ENCODE measurements around the gene CDC34. TPM values are rescaled to one million over a fixed set of nuclear protein-coding genes. Genes with fewer than 3 reads are reported as not detected.

The CDC34 gene
- total RNA-seq, 1 experiment from 2014 or later: 108 TPM

DNA sequence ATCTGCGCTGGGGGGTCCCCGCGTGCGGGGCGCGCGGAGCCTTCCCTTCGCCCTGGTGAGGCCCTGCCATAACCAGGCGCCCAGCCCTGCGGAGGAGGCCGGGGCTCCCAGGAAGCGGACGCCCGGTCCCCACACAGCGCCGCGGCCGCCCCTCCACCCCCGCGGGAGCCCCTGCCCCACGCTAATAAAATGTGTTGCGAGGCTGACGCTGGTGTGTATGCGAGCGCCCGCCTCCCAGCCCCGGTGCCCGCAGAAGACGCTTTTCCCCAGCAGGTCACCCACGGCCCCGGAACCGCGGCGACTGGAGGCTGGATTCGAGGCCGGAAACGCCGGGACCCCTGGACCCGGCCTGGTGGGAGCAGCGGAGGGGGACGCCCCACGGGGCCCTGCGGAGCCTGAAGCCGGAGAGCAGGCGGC, 12.1 kb upstream of the CDC34 start:
- no peak for DNase-seq (ENCODE audit: low read depth)

DNA sequence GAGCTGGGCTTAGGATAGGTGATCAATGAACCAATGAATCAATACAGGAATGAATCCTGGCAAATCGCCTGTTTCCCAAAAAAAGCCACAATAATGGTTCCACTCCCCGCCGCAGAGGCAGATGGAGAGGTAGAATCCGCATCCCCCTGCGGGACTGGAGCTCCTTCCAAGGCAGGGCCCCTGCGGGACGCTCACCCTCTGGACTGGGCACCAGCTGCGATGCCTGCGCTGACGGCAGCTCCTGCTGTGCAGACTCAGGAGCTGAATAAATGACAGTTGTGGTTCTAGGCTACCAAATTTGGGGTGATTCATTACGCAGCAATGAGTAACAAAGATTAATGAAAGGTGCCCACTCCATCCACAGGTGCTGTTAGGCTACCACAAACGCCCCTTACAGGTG, 8.8 kb upstream of the CDC34 start:
- DNase-seq (ENCODE audit: low read depth): no peak

DNA sequence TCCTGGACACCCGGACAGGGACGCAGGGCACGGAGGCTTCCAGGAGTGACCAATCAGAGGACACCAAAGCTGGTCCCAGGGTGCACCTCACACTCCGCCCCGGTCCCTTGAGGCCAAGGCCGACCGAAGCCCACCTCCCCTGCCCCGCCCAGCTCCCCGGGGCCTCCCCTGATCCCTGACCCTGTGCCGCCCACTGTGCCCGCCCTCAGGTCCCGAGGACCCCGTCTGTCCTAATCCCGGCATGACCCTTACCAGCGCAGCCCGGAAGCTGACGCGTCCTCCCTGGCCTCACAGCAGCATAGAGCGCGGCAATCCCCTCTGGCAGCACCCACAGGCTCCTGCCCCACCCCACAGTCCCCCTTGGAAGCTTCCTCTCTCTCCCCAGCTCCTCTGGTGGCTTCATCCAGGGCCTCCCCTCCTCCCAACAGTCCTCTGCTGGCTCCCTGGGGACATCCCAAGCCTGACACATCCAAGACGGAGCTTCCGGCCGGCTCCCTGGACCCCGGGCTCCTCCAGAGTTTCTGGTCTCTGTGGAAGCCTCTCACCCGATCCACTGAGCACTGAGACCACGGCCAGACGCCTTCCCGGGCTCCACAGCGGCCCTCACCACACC, 7.4 kb upstream of the CDC34 start:
- DNase-seq (ENCODE audit: low read depth): peak; percentile 64

DNA sequence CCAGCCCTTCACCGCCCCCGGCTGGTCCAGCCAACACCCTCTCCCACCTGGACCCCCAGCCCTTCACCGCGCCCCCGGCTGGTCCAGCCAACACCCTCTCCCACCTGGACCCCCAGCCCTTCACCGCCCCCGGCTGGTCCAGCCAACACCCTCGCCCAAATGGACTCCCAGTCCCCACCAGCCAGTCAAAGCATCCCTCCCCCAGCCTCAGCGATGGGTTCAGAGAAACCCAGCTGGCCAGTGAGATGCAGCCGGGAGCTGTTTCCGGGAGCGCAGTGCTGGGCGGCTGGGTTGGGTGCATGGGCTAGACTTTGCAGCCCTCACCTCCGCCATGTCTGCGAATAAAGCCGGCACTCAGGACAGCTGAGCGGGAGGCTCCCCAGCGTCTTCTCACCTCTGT, 6.5 kb upstream of the CDC34 start:
- DNase-seq (ENCODE audit: low read depth): no peak

DNA sequence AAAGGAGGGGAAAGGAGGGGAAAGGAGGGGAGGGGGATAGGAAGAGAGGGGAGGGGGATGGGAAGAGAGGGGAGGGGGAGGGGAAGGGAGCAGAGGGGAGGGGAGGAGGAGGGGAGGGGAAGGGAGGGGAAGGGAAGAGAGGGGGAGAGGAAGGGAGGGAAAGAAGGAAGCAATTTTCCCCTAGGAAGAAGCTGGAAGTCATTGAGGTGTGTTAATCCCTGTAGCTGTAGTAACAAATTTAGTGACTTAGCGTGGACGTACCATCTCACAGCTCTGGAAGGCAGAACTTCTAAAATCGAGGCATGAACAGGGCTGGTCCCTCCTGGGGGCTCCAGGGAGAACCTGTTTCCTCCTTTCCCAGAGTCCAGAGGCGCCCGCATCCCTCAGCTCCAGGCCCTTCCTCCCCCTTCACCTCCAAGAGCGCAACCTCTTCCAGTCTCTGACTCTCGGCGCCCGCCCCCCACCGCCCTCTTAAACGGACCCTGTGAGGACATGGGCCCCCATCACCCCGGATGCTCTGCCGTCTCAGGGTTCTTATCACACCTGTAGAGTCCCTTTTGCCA, 5.6 kb upstream of the CDC34 start:
- no peak for DNase-seq (ENCODE audit: low read depth)

DNA sequence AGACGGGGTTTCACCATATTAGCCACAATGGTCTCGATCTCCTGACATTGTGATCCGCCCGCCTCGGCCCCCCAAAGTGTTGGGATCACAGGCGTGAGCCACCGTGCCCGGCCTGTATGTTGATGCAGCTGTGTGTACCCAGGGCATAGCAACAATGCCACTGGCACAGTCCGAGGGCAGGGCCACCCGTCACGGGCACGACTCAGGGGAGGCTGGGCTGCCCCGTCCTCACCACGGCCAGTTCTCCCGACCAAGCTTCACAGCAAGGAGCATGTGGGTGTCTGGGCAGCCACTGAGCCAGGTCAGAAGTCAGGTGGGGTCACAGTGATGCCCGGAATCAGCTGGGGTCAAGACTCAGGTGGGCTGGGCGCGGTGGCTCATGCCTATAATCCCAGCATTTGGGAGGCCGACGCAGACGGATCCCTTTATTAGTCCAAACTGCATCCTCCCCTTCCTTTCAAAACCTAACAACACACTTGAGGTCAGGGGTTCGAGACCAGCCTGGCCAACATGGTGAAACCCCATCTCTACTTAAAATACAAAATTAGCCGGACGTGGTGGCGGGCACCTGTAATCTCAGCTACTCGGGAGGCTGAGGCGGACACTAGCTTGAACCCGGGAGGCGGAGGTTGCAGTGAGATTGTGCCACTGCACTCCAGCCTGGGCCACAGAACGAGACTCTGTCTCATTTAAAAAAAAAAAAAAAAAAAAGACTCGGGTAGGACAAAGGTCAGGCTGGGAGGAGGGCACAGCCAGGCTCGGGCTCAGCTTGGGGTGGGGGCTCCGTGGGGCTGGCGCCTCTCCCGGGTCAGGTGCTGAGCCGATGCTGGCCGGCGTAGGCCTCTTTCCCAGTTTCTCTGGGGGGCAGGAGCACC, 1.2 kb upstream of the CDC34 start:
- DNase-seq (ENCODE audit: low read depth): no peak

DNA sequence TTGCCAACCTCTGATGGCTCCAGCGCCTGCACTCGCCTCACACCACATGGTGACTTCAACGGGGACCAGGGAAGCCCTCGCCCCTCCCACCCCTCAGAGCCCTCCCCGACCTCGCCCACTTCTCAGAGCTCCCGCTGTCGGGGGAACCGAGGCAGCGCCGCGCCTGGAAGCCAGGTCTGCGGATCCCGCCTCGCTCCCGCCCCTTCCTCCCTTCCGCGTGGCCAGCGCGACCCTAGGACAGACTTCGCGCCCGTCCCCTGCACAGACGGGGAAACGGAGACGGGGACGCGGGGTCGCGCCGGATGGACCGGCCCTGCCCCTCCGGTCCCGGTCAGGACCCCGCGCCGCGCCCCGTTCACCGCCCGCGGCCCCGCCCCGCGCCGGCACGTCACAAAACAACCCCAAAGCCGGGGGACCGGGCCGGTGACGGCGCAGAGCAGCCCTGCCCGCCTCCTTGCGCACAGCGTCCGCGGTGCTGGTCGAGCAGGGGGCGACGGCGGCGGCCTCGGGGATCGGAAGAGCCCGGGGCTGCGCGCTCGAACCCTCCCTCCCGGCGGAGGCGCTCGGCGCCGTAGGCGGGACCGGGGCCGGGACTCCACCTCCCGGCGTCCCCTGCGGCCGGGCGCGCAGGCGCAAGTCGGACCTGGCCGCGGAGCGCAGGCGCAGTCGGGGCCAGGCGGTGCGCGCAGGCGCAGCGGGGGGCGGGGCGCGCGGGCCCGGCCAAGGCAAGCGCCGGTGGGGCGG, 379 bp upstream of the CDC34 start:
- peak; percentile 94 for DNase-seq (ENCODE audit: low read depth)

DNA sequence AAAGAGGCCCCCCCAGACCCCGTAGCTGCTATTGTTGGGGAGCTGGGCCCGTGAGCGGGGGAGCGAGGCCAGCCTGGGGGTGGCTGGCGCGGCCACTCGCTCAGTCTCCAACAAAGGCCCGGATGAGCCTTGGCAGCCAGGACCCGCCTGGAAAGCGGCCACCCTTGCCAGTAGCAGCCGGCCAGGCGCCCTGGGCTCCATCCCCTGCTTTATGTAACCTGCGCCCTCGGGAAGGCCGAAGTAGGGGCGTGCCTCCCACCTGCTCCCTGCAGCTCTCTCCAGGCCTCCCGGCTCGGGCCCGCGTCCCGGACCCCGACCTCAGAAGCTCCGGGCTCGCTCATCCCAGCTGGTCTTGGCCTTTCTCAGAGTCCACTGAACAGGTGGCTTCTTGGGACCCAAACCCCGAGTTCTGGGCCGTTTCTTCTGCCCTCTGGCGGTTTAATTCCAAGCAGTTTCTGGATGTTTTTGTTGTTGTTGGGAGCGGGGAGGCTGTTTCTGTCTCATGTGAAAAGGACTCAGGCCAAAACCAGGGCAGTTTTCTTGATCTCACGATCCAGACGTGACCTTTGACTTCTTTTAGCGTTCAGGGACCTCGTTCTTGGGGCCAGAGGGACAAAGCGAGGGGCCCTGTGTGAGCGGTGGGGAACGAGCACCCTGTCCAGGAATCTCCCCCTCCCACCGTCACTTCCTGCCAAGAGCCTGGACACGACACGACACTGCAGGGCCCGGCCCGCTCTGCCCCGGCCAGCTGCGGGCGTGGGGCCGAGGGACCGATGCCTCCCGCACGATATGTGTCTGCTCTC, 1.2 kb downstream of the CDC34 start:
- peak; percentile 59 for DNase-seq (ENCODE audit: low read depth)

DNA sequence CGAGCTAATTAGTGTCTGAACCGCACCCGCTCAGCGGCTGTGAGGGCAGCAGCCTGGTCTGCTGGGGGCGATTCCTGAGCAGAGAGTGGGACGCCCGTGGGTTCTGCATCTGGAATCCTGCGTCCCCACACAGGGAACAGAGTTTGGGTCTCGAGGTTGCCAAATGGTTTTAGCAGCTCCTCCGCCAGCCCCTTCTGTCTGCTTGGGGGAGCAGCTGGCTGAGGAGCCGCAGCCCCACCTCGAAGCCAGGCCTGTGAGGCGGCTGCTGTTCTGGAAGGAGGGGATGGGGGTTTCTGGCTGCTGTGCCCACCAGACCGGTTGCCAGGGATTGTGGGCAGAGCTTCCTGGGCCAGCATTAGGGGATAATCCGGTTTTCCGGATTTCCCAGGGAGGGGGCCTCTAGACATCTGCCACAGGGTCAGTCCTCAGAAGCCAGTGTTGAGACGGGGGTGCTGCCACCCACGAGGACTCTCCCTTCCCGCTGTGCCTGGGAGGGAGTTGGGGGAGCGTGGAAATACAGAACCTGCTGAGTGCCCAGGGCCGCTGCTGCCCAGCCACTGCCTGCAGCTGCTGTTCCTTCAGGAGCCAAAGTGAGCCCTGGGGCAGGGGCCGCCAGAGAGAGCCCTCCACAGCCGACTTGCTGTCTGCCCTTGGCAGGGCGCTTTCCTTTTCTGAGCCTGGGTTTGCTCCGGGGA, 2.0 kb downstream of the CDC34 start:
- no peak for DNase-seq (ENCODE audit: low read depth)

DNA sequence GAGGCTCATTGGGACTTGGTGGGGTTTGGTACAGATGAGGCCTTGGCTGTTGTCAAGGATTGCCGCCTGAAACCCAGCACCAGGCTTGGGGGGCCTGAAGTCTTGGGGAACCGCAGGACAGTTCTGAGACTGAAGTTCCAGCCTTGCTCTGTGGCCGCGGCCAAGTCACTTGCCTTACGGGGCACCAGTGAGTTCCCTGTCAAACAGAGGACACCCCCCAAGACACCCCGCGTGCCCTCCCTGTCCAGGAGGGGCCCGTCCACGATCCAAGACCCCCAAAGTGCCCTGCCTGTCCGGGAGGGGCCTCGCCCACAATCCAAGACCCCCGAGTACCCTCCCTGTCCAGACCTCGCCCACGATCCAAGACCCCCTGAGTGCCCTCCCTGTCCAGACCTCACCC, 2.5 kb downstream of the CDC34 start:
- no peak for DNase-seq (ENCODE audit: low read depth)

DNA sequence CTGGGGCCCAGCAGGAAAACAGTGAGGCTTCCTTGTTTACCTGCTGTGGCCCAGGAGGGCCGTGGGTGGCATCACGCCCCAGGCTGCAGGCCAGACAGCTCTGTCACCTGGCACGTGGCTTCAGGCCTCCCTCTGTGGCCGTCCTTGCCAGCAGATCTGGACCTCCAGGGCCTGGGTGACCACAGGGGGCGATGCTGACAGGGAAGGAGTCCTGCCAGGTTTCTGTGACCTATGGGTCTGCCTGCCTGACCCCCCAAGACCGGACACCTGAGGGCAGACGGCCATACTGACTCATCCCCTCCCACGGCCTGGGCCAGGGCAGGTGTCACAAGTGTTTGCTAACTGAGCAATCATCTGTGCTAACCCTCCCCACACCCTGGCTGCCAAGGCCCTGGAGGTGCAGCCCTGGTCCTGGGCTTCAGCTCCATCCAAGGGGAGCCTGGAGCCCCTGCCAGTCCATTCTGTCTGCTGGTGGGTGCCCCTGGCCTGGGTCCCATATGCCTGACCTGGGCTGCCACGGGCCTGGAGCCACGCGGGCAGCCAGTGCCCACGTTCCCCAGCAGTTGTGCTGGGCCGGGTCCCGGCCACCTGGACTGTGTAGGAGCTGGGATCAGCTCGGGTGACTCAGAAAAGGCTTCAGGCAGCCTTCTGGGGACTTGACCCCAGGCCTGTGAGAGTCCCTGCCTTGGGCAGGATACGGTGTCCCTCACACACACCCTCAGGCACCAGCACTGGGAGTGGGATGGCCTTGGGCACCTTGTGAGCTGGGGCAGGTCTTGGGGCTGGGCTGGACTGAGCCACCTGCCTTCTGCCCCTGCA, 3.7 kb downstream of the CDC34 start:
- DNase-seq (ENCODE audit: low read depth): no peak

DNA sequence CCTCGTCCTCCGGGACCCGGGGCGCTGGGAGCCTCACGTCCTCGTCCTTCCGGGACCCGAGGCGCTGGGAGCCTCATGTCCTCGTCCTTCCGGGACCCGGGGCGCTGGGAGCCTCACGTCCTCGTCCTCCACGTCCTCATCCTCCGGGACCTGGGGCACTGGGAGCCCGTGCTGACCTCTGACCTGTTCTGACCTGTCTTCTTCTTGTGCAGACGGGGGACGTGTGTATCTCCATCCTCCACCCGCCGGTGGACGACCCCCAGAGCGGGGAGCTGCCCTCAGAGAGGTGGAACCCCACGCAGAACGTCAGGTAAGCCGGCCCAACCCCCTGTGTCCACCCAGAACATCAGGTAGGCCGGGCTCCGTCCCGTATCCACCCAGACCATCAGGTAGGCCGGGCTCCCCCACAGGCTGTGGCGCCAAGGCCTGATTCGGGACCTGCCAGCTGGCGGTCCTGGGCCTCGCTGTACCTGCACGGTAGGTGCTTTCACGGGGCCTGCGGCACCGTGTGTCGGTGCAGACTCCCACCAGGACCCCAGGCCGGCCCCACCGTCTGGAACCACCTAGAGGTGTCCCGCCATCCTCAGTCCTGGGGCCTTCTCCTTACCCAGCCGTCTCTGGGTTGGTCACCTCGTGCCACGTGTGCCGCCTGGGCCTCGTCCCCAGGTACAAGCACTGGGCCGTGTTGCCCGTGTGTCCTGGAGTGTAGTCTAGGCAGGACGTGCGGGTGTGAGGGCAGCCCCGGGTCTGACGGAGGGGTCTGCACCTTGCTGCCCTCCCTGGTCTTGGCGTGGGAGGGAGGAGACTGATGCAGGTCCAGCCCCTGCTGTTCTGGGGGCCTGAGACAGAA, 4.7 kb downstream of the CDC34 start:
- DNase-seq (ENCODE audit: low read depth): no peak

DNA sequence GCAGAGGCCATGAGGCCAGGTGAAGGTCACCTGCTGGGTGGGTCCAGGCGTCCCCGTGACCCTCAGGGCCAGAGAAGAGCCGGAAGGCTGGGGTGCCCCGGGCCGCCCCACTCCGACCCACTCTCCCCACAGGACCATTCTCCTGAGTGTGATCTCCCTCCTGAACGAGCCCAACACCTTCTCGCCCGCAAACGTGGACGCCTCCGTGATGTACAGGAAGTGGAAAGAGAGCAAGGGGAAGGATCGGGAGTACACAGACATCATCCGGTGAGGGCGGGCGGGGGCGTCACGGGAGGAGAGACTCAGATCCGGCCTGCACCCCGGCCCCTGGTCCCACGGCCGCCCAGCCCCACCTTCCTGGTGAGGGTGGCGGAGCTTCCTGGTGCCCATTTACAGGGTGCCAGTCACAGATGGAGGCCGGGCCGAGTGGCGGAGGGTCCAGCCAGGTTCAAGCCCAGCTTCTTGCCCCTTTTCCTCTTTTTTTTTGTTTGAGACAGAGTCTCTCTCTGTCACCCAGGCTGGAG, 5.4 kb downstream of the CDC34 start:
- no peak for DNase-seq (ENCODE audit: low read depth)

DNA sequence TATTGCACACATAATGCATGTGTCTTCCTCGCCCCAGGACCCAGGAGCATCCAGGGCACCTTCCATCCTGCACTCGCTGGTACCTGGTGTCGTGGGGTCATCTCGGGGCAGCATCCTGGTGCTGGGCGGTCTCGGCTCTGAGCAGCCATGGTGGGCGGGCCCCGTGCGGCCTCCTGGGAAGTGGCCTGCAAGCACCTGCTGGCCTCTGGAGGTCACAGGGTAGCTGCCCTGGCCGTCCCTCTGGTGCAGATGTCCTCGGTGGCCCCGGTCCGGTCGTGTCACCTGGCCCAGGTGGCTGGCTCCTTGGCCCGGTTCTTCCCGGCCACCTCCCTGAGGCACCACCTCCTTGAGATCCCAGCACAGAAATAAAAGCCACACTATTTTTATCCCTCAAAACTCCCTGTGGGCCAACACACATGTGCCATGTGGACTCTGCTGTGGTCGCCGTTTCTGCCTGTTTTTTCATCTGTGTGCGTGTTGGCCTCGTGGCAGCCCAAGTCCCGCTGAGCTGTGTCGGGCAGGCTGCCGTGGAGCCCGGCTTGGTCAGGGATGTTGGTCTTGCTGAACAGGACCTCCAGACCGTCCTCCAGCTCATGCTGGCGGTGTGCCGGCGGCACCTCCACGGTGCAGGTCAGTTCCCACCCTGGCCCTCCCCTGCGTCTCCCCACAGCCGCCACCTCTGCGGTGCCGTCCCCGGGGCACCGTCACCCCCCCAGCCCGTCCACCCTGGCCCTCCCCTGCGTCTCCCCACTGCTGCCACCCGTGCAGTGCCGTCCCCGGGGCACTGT, 7.3 kb downstream of the CDC34 start:
- DNase-seq (ENCODE audit: low read depth): no peak

DNA sequence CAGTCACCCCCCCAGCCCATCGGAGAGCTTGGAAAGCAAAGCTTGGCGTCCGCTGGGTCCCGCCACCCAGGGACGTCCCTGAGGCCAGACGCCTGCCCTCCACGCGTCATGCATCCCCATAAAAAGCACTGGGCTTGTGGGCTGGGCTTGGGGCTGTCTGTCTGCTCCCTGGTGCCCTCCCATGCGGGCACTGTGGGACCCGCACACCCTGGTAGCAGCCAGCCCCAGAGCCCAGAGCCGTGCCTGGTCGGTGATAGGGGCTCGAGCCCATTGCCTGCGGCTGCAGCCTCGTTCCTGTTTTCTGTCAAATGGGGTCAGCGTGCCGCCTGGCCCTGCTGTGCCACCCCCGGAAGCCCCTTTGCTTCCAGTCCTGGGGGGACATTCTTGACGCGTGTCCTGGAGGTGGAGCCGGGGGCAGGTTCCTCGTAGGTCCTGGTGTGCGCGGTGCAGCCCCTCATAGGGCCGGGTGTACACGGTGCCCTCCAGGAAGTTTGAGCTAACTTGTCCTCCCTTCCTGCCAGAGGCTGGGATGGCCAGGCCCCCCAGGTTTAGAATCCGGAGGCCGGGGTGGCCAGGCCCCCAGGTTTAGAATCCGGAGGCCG, 8.0 kb downstream of the CDC34 start:
- no peak for DNase-seq (ENCODE audit: low read depth)

DNA sequence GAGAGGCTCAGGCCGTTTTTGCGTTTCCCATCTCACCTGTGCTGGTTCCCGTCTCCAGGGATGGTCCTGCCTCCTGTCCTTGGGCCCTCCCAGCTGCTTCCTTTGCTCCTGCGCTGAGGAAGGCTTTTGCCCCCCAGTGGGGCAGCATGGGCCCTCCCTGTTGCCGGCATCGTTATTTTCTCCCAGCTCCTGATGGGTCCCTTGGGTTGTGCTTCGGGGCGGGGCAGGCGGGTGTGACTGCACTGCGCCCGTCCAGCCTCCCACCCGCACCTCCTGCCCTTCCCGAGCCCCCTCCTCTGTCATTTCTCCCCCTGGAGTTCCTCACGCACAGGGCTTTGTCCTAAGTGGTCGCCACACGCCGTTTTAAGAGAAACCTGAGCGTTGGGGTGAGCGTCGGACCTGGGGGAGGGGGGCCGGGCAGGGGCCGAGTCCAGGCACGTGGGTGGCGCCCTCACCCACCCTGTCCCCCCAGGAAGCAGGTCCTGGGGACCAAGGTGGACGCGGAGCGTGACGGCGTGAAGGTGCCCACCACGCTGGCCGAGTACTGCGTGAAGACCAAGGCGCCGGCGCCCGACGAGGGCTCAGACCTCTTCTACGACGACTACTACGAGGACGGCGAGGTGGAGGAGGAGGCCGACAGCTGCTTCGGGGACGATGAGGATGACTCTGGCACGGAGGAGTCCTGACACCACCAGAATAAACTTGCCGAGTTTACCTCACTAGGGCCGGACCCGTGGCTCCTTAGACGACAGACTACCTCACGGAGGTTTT, 9.5 kb downstream of the CDC34 start:
- no peak for DNase-seq (ENCODE audit: low read depth)

DNA sequence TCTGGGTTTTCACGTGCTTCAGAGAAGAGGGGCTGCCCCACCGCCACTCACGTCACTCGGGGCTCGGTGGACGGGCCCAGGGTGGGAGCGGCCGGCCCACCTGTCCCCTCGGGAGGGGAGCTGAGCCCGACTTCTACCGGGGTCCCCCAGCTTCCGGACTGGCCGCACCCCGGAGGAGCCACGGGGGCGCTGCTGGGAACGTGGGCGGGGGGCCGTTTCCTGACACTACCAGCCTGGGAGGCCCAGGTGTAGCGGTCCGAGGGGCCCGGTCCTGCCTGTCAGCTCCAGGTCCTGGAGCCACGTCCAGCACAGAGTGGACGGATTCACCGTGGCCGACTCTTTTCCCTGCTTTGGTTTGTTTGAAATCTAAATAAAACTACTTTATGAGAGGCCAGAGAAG, 10.1 kb downstream of the CDC34 start:
- no peak for DNase-seq (ENCODE audit: low read depth)

All from Daoy (cell line).